K562 (cell line): ENCODE results near the gene OGDH. TPM values are rescaled to one million over a fixed set of nuclear protein-coding genes. Genes with fewer than 3 reads are reported as not detected.
A peak's percentile ranks its signal among the peaks of the same experiment; 100 is the strongest.

Experiments used
- DEAF1 ChIP-seq: fragments of 450-650 bp; formaldehyde crosslinking; IDR thresholded peaks from 2 replicates; pipeline ENCODE4 v1.4.0; 2020; ENCODE audit warnings: mild to moderate bottlenecking, moderate library complexity
- DPF2 ChIP-seq: fragments of 450-650 bp; IDR thresholded peaks from 2 replicates; pipeline ENCODE4 v1.6.1; 2016
- FOXJ2 ChIP-seq: fragments of 200-800 bp; sonication (Bioruptor generic); IDR thresholded peaks from 2 replicates; pipeline ENCODE4 v1.6.1; 2016; ENCODE audit warnings: missing genetic modification characterization, missing compliant biosample characterization
- FOXP1 ChIP-seq: sonication (generic); formaldehyde crosslinking; IDR thresholded peaks from 2 replicates; pipeline ENCODE4 v1.8.0; 2022; ENCODE audit warnings: mild to moderate bottlenecking, missing genetic modification reagents
- HNRNPK ChIP-seq: fragments of 200-400 bp; formaldehyde crosslinking; IDR thresholded peaks from one replicate; pipeline ENCODE4 v1.6.1; 2018; ENCODE audit warnings: mild to moderate bottlenecking, low read depth, low read length; ENCODE audit not compliant: poor library complexity, severe bottlenecking
- KLF13 ChIP-seq: fragments of 450-650 bp; IDR thresholded peaks from 2 replicates; pipeline ENCODE4 v1.6.1; 2016; ENCODE audit warnings: missing genetic modification characterization, low read depth, mild to moderate bottlenecking, missing compliant biosample characterization, moderate library complexity, borderline replicate concordance
- MCM3 ChIP-seq: fragments of 450-650 bp; IDR thresholded peaks from 2 replicates; pipeline ENCODE4 v1.6.1; 2016
- SAP30 ChIP-seq: fragments of 200-600 bp; sonication (generic); IDR thresholded peaks from 2 replicates; pipeline ENCODE4 v1.6.1; 2012; ENCODE audit warnings: borderline replicate concordance, low read depth, mild to moderate bottlenecking, moderate library complexity, low read length, control low read depth, inconsistent platforms; ENCODE audit not compliant: insufficient read depth, poor library complexity, severe bottlenecking
- SOX6 ChIP-seq: fragments of 450-650 bp; IDR thresholded peaks from 2 replicates; pipeline ENCODE4 v1.6.1; 2014; ENCODE audit warnings: mild to moderate bottlenecking
- YY1 ChIP-seq, 3 experiments: IDR thresholded peaks; 2 replicates each; pipeline ENCODE4 v1.6.1; 2011; ENCODE audit warnings: low read length in 2 of 3, mild to moderate bottlenecking in 2 of 3, moderate library complexity in 2 of 3, borderline replicate concordance in 1 of 3, control low read depth in 1 of 3, low read depth in 1 of 3; ENCODE audit not compliant: insufficient read depth in 3 of 3, insufficient replicate concordance in 2 of 3, control insufficient read depth in 1 of 3, insufficient read length in 1 of 3; ENCODE audit errors: extremely low read depth in 1 of 3
- ZKSCAN1 ChIP-seq: fragments of 150-350 bp; IDR thresholded peaks from 2 replicates; pipeline ENCODE4 v1.6.1; 2016; ENCODE audit warnings: low read depth, low read length
- polyA plus RNA-seq, 8 experiments: library from polyadenylated mRNA; depleted of rRNA in 4 of 8; stranded (reverse) in 5 of 8; unstranded in 3 of 8; fragments of >200 nt; fragmentation: Nextera tagmentation in 2 of 8; fragmentation: Illumina TruSeq in 1 of 8; extraction: Ambion mirVana in 2 of 8; extraction: Trizol in 1 of 8; gene quantifications; 2 replicates each; pipeline versions ENCODE4 v1.2.1 to v1.2.3, GENCODE V29; 2011 to 2014; ENCODE audit warnings: inconsistent platforms in 1 of 8, missing spikeins in 1 of 8
- total RNA-seq, 7 experiments: library from RNA; depleted of rRNA in 6 of 7; stranded (reverse); fragments of >200 nt in 6 of 7; fragmentation: Illumina TruSeq in 2 of 7; extraction: Trizol in 2 of 7; gene quantifications; 2 replicates each; pipeline versions ENCODE4 v1.2.1 to v1.2.3, GENCODE V29; 2011 to 2021; ENCODE audit warnings: low replicate concordance in 1 of 7
- TF ChIP-seq, protein P1 (sequence below), 2 experiments: fragments of 450-650 bp in 1 of 2; IDR thresholded peaks; 2 replicates each; pipeline ENCODE4 v1.6.1; 2011 to 2017; ENCODE audit warnings: low read depth in 2 of 2, antibody characterized with exemption in 1 of 2, borderline replicate concordance in 1 of 2, low read length in 1 of 2, mild to moderate bottlenecking in 1 of 2, mixed read lengths in 1 of 2; ENCODE audit not compliant: control insufficient read depth in 1 of 2
- TF ChIP-seq, protein P2 (sequence below), 2 experiments: IDR thresholded peaks; 2 replicates each; pipeline ENCODE4 v1.6.1; 2011; ENCODE audit warnings: borderline replicate concordance in 1 of 2, control low read depth in 1 of 2, low read depth in 1 of 2, low read length in 1 of 2, mild to moderate bottlenecking in 1 of 2, mixed read lengths in 1 of 2, moderate library complexity in 1 of 2; ENCODE audit not compliant: insufficient read depth in 1 of 2, insufficient read length in 1 of 2, poor library complexity in 1 of 2, severe bottlenecking in 1 of 2; ENCODE audit errors: extremely low read depth in 1 of 2
- TF ChIP-seq, protein P3 (sequence below): fragments of 450-650 bp; IDR thresholded peaks from one replicate; pipeline ENCODE4 v1.6.1; 2018; ENCODE audit warnings: mild to moderate bottlenecking, moderate library complexity; ENCODE audit not compliant: partially characterized antibody
- TF ChIP-seq, protein P4 (sequence below), 2 experiments: fragments of 200-800 bp in 1 of 2; sonication (Bioruptor generic) in 1 of 2; sonication (generic) in 1 of 2; formaldehyde crosslinking in 1 of 2; IDR thresholded peaks in 1 of 2; conservative IDR thresholded peaks in 1 of 2; 2 replicates each; pipeline versions ENCODE4 v1.5.0 to v1.6.1; 2016 to 2020; ENCODE audit warnings: missing compliant biosample characterization in 1 of 2, missing genetic modification characterization in 1 of 2, missing genetic modification reagents in 1 of 2

The OGDH gene
- total and polyA plus RNA-seq, 9 of the 15 experiments (the other 6 are each of a cell fraction or from before 2014, with no cell fraction given) = 3.1 to 80.3 (median 23.5) TPM

DNA sequence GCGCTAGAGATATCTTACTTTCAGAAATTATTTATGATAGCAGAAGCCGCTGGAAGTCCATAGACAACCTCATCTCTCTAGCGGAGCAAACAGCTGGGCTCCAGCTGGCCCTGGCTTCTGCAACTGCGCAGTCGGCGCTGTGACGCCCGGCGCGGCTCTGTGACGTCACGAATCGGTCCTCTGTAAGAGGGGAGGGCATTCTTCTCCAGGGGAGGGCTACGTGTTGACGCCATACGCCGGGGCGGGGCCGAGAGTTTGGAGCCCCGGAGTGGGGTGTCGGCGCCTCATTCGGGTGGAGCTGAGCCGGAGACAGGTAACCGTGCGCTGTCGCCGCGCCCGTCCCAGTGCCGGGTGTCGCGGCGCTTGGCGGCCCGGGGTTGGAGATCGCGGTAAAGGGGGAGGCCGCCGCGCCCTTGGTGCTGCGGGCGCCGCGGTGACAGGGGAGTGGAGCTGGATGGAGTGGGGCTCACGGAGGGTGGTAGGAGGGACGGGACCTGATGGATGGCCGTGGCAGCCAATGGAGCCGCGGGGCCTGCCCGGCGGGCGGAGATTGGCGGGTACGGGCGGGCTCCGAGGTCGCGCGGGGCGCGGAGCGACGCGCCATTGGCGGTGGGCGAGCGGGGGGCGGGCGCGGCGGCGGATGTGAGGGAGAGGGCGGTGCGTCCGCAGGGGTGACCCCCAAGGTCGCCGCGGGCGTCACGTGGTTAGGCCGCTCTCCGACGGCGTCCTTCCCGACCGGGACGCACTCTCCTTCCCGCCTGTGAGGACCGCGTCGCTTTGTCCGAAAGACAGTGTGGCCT, at the start of gene OGDH (continued):
- peak; percentile 74 for TF ChIP-seq FOXJ2
- TF ChIP-seq, protein P1, sequence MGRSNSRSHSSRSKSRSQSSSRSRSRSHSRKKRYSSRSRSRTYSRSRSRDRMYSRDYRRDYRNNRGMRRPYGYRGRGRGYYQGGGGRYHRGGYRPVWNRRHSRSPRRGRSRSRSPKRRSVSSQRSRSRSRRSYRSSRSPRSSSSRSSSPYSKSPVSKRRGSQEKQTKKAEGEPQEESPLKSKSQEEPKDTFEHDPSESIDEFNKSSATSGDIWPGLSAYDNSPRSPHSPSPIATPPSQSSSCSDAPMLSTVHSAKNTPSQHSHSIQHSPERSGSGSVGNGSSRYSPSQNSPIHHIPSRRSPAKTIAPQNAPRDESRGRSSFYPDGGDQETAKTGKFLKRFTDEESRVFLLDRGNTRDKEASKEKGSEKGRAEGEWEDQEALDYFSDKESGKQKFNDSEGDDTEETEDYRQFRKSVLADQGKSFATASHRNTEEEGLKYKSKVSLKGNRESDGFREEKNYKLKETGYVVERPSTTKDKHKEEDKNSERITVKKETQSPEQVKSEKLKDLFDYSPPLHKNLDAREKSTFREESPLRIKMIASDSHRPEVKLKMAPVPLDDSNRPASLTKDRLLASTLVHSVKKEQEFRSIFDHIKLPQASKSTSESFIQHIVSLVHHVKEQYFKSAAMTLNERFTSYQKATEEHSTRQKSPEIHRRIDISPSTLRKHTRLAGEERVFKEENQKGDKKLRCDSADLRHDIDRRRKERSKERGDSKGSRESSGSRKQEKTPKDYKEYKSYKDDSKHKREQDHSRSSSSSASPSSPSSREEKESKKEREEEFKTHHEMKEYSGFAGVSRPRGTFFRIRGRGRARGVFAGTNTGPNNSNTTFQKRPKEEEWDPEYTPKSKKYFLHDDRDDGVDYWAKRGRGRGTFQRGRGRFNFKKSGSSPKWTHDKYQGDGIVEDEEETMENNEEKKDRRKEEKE (IDR thresholded peaks at IDR 0.05; ENCODE audit: borderline replicate concordance in 1 of 2, control insufficient read depth in 1 of 2, low read depth in 2 of 2, low read length in 1 of 2) = no peak
- no peak for TF ChIP-seq FOXP1 (CRISPR knock-in tag)
- TF ChIP-seq KLF13 (tag) = no peak
- no peak for TF ChIP-seq ZKSCAN1
- peak; percentile 98 for TF ChIP-seq SAP30
- TF ChIP-seq, protein P2, sequence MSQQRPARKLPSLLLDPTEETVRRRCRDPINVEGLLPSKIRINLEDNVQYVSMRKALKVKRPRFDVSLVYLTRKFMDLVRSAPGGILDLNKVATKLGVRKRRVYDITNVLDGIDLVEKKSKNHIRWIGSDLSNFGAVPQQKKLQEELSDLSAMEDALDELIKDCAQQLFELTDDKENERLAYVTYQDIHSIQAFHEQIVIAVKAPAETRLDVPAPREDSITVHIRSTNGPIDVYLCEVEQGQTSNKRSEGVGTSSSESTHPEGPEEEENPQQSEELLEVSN (IDR thresholded peaks at IDR 0.05; ENCODE audit: borderline replicate concordance in 1 of 2, extremely low read depth in 1 of 2, insufficient read depth in 1 of 2, insufficient read length in 1 of 2, low read depth in 1 of 2, low read length in 1 of 2, poor library complexity in 1 of 2, severe bottlenecking in 1 of 2) = peak; percentile 97
- TF ChIP-seq, protein P3, sequence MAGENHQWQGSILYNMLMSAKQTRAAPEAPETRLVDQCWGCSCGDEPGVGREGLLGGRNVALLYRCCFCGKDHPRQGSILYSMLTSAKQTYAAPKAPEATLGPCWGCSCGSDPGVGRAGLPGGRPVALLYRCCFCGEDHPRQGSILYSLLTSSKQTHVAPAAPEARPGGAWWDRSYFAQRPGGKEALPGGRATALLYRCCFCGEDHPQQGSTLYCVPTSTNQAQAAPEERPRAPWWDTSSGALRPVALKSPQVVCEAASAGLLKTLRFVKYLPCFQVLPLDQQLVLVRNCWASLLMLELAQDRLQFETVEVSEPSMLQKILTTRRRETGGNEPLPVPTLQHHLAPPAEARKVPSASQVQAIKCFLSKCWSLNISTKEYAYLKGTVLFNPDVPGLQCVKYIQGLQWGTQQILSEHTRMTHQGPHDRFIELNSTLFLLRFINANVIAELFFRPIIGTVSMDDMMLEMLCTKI = no peak
- TF ChIP-seq, protein P4, sequence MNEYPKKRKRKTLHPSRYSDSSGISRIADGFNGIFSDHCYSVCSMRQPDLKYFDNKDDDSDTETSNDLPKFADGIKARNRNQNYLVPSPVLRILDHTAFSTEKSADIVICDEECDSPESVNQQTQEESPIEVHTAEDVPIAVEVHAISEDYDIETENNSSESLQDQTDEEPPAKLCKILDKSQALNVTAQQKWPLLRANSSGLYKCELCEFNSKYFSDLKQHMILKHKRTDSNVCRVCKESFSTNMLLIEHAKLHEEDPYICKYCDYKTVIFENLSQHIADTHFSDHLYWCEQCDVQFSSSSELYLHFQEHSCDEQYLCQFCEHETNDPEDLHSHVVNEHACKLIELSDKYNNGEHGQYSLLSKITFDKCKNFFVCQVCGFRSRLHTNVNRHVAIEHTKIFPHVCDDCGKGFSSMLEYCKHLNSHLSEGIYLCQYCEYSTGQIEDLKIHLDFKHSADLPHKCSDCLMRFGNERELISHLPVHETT (CRISPR knock-in tag; conservative IDR thresholded peaks at IDR 0.05 in 1 of 2, IDR thresholded peaks at IDR 0.05 in 1 of 2) = peak in 1 of 2 experiments; percentile 68; a peak in 2 of 4 replicates
- no peak for TF ChIP-seq DEAF1 (CRISPR knock-in tag)
- peak in 1 of 3 experiments; percentile 38 for TF ChIP-seq YY1 (IDR thresholded peaks at IDR 0.05; ENCODE audit: borderline replicate concordance in 1 of 3, control insufficient read depth in 1 of 3, extremely low read depth in 1 of 3, insufficient read depth in 3 of 3, insufficient read length in 1 of 3, insufficient replicate concordance in 2 of 3, low read depth in 1 of 3, low read length in 2 of 3)
- TF ChIP-seq DPF2 = no peak
- TF ChIP-seq MCM3 = no peak
- peak; percentile 98 for TF ChIP-seq HNRNPK
- TF ChIP-seq SOX6 = no peak
